LHCN-M2 (cell line): ENCODE measurements around the gene TMEM158. TPM values are rescaled to one million over a fixed set of nuclear protein-coding genes. Genes with fewer than 3 reads are reported as not detected.

Experiments
- total RNA-seq: library from RNA; depleted of rRNA; stranded (reverse); fragments of >200 nt; gene quantifications from 2 replicates; pipeline ENCODE4 v1.2.3, GENCODE V29; 2014; rRNA removed

TMEM158 gene
- total RNA-seq, 1 experiment from 2014 or later, result 181 TPM

Other genes starting within 250 kb of the TMEM158 start
- gene CLEC3B, start 200.0 kb downstream of the TMEM158 start, total RNA-seq, result 0.38 and 0.40 TPM in 2 replicates
- 19.6 and 23.0 TPM in 2 replicates for gene CDCP1, start 79.9 kb downstream of the TMEM158 start, total RNA-seq
- gene LARS2, start 162.3 kb upstream of the TMEM158 start, total RNA-seq, result 23.7 and 24.1 TPM in 2 replicates